GM12873 (cell line): ENCODE measurements around the gene CARD14.

Experiments used
- TF ChIP-seq, protein P1 (sequence below): IDR thresholded peaks from 2 replicates; pipeline ENCODE4 v1.5.1; 2012; ENCODE audit warnings: low read depth, mild to moderate bottlenecking, moderate library complexity, low read length, control low read depth; ENCODE audit not compliant: insufficient read depth; ENCODE audit errors: missing control alignments

The CARD14 gene

DNA sequence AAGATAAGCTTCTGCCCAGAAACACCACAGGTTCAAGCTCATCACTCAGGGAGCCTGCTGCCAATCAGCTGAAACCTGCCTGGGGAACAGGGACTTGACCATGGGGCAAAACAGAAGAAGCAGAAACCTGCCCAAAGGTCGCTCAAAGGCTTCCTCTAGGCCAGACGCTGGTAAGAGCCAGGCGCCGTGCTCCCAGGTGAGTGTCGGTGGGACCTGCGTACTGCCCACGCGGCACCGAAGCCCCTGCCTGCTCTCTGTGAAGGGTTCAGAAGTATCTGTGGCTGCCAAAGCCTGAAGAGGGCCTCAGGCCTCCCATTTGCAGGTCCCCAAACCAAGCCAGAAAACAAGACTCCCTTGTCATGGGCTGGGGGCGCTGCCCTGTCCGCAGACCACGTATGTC is 39.9 kb downstream of the CARD14 start:
- TF ChIP-seq, protein P1, sequence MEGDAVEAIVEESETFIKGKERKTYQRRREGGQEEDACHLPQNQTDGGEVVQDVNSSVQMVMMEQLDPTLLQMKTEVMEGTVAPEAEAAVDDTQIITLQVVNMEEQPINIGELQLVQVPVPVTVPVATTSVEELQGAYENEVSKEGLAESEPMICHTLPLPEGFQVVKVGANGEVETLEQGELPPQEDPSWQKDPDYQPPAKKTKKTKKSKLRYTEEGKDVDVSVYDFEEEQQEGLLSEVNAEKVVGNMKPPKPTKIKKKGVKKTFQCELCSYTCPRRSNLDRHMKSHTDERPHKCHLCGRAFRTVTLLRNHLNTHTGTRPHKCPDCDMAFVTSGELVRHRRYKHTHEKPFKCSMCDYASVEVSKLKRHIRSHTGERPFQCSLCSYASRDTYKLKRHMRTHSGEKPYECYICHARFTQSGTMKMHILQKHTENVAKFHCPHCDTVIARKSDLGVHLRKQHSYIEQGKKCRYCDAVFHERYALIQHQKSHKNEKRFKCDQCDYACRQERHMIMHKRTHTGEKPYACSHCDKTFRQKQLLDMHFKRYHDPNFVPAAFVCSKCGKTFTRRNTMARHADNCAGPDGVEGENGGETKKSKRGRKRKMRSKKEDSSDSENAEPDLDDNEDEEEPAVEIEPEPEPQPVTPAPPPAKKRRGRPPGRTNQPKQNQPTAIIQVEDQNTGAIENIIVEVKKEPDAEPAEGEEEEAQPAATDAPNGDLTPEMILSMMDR = no peak

DNA sequence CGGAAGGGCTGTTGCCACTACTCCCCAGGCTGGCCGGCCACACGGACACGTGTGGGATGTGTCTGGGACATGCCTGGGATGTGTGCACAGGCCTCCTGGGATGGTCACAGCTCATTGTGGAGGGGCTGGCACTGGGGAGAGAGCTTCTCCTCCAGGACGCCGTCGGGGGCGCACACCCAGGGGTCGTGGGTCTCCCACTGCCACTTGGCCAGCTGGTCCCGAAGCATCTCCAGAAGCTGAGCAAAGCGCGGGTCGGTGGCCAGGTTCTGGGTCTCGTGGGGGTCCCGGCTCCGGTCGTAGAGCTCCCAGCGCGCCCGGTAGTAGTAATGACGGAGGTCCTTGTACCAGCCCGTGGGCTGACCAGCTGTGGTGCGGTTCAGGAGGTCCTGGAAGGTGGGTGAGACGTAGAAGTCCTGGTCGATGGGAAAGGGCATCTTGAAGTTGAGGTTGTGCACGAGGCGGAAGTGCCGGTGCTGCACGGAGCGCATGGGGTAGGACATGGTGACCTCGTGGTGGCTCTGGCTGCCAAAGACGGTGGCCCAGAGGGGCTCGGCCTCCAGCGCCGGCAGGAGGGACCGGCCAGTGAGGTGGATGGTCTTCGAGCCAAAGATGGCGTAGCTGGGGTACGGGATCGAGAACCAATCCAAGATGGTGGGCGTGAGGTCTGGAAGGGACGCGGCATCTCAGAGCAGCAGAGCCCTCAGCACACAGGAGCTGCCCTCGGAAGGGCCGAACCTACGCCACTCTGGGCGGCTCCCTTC is 40.7 kb downstream of the CARD14 start:
- TF ChIP-seq, protein P1 = no peak

DNA sequence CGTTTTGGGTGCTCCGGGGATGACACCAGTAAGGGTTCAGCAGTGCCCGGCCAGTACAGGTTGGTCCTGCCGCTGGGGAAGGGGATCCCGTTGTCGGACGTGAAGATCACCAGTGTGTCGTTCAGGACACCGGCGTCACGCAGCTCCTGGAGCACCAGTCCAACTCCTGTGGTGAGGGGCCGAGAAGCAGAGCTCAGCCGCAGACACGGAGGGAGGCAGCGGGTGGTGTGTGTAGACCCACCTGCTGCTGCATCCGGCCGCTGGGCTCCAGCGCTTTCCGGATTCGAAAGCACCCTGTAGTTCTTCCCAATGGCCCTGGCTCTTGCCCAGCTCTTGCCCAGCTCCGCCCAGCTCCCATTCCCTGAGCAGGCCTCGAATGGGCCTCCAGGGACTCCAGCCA is 42.3 kb downstream of the CARD14 start:
- TF ChIP-seq, protein P1 = no peak

DNA sequence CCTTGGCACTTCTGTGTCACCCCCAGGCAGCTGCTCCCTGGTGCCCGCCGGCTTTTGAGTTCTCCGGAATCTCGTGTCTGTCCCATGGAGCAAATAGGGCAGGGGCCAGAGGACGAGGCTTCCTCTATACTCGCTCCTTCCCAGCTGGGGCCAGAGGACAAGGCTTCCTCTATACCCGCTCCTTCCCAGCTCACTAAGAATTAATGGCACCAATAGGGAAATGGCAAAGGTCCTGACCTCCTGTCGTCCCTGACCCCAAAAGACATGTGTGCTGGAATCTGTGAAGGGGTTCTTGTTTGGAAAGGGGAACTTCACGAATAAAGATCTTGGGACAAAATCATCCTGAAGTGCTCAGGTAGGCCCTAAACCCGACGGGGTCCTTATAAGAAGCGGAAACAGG is 42.7 kb downstream of the CARD14 start:
- TF ChIP-seq, protein P1 = no peak

DNA sequence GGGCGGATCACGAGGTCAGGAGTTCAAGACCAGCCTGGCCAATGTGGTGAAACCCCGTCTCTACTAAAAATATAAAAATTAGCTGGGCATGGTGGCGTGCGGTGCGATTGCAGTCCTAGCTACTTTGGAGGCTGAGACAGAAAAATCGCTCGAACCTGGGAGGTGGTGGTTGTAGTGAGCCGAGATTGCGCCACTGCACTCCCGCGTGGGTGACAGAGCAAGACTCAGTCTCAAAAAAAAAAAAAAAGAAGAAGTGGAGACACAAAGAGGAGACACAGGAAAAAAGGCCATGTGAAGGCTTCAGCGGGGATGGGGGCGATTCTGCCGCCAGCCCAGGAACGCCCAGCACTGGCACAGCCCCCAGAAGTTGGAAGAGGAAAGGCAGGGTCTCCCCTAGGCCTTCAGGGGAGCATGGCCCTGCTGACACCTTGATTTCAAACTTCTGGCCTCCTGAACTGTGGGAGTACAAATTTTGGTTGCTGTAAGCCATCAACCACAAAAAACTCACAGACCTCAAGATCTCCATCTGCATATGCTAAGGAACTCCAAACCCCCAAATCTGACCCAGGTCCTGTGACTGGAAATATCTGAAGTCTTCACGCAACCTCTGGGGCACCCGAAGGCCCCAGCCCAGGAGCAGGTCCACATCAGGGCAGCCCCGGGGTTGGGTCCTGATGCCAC is 43.3 kb downstream of the CARD14 start:
- TF ChIP-seq, protein P1 = no peak

DNA sequence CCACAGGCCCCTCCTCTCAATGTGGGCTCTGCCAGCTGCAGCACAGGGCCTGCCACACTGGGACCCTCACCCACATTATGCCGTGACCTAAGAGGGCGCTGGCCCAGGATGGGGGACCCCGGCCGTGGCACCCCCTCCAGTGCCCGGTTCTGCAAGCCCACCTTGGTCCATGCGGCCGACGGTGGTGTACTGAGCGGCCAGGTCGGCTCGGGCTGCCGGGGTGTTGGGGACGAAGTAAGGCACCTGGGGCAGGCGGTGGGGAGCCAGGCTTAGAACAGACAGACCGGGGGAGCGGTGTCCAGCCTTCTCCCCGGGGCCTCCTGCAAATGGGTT is 43.8 kb downstream of the CARD14 start:
- TF ChIP-seq, protein P1 = no peak

DNA sequence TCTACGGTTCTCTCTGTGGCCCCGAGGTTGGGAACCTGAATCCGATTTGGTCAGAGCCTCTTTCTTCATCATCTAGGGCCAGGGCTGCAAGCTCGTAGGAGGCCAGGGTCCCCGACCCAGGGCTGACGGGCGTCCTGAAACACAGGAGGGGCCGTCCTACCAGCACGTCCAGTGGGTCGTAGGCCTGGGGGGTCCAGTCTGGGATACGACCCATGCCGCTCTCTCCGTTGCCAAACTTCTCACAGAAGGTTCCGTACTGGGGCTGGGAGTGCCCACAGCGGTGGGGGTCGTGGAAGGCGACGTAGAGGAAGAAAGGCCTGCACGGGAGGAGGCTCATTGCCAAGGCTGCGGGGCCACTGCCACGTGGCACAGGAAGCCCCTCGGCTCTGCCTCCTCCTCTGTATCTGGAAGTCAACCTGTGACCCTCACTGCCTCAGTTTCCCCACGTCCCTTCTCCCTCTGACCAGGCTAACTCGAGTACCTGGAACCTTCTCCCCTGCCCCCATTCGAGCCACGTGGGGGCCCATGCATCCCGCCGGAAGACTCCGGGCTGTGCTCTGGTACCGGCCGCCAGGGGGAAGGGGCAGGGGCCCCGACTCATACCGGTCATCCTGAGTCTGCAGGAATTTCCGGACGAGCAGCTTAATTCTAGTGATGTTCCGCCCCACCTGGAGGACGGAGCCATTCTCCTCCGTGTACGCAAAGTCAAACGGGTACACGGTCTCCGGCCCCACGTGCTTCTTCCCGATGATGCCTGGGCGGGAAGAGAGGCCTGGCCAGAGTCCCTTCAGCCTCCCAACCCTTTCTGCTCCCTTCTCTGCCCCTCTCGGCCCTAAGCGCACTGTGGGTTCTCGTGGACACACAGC is 44.4 kb downstream of the CARD14 start:
- TF ChIP-seq, protein P1 = no peak
